Stimulated activated naive CD4-positive, alpha-beta T cell treated with Interleukin-2 at 50 U/mL for 16 hours (primary cell): Measurements from ENCODE around the gene ANKRD10.

Experiments used
- DNase-seq: peaks from one replicate; lab custom pipeline; 2025; lab: John Stamatoyannopoulos, UW

ANKRD10 gene

DNA sequence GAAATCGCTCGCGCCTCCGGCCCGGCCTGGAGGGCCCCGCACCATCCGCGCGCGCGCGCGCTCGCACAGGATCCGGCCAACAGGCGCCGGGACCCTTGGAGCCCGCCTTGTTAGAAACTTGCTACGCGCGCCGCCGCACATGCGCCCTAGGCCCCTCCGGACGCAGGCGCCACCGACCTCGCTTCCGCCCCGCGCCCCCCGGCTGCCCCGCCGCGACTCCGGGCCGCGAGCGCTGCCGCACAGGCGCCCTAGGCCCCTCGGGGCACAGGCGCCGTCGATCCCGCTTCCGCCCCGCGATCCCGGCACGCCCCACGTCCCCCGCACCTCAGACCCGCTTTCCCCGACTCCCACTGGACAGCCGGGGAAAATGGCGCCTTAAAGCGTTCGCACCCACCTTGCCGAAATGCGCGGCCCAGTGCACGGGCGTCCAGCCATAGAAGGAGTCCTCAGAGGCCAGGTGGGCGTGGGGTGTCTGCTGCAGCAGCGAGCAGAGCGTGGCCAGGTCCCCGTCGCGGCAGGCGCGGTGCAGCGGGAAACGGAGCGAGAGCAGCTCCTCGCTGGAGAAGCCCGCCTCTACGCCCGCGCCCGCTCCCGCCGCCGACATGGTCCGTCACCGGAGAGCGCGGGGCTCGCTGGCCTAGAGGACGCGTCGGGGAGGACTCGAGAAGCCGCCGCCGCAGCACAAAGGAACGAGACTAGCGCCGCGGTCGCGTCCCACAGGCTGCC is 375 bp downstream of the ANKRD10 start:
- DNase-seq, result peak; percentile 79

DNA sequence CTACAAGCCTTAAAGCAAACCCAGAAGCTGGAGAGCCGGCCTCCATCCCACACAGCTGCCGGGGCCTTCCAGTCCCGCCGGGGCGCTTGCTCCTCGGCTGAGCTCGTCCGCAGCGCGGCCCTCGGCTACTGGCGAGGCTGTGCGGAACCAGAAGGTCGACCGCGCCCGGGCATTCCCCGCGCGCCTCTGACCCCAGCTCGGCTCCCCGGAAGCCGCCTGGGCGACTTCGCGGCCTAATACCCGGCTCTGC is 863 bp downstream of the ANKRD10 start:
- DNase-seq, result no peak

DNA sequence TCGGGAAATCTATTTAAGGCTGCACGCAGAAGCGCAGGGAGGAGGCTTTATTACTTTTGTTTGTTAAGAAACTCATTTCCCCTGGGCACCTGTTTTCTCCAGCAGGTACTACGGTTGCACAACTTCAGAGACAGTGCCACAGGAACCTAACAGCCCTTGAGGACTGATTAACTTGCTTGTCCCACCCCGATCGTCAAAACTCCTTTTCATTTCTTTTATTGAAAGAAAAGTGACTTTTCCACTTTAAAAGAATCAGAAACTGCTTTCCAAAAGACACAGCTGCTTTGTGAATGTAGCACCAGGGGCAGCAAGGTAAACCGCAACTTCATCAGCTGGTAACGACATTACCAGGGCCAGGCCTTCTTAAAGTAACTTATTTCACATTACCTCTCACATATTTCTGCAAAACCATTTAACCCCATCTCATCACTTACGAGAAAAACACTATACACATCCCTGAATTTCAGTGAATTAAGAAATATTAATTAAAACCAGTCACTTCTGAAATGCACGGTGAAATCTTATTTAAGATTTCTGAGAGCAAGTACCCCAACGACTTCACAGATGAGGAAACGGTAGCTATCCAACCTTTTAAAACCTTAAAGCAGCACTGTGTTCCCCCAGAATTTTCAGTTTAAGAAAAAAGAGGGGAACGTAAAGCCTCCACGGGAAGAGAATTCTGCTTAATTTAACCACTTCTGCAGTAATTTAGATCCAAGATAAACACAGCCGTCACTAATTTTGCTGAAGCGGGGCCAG is 1.4 kb downstream of the ANKRD10 start:
- DNase-seq, result no peak

DNA sequence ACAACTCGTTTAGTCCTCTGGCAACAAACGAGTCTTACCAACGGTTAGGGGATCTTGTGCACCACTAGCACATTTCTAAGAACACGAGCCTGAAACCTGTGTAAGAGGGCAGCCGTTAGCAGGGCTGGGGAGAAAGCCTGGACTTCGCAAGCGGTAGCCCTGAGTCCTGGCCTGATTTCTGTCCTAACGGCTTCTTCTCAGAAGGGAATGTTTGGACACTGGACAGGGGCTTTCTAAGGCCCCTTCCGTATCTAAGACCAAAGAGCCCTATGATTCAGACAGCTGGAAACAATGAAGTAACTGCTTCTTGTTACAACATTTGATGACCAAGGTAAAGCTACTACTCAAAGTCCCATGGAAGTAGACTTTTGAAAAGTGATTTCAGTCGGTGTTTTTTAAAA is 2.2 kb downstream of the ANKRD10 start:
- DNase-seq, result no peak

DNA sequence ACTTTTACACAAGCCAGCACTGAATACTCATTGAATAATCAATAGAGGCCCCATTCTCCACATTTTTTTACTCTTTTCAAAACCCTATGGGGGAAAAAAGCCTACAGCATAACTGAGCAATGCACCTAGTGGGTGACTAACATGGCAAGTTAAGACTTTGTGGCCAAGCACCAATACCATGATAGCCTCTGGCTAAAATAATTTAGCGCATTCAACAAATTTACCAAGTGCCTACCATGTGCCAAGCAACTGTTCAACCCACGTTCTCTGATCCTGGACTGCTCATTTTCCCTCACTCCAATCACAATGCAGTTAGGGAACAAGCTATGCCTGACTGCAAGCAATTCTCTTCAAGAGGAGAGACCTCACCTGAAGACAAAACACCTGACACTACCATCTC is 3.0 kb downstream of the ANKRD10 start:
- DNase-seq, result no peak

DNA sequence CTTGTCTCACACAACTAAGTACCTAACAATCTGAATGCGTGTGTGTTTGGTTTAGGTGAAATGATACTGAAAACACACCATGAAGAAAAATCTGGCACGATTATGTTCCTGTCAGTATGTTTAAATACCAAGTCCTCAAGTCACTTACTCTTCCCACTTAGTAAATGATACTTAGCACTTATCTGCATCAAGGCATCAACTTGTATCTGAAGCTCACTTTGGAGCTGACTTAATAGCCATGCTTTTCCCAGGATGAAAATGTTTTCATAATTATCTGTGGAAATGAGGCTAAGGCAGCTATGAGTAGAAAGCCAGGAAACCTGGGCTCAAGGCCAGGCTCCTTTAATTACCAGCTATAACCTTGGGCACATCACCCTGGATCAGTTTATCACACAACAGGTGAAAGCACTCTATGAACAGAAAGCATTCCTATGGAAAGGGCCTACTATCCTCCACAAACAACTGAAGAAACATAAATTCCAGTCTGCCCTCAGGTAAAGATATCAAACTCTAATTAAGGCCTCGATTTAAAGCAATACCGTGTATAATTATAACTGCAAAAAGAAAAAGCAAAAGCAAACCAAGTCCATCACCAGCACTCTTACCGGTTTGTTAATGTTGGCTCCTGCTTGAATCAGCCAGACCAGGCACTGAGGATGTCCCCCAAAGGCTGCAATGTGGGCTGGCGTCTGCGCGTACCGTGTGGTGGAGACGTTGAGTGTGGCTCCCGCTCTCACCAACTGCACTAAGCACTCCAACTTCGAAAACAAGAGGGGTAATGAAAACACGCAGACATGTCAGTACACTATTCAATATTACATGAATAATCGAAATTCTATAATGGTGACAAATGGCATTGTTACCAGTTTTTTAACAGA is 4.6 kb downstream of the ANKRD10 start:
- DNase-seq, result no peak

DNA sequence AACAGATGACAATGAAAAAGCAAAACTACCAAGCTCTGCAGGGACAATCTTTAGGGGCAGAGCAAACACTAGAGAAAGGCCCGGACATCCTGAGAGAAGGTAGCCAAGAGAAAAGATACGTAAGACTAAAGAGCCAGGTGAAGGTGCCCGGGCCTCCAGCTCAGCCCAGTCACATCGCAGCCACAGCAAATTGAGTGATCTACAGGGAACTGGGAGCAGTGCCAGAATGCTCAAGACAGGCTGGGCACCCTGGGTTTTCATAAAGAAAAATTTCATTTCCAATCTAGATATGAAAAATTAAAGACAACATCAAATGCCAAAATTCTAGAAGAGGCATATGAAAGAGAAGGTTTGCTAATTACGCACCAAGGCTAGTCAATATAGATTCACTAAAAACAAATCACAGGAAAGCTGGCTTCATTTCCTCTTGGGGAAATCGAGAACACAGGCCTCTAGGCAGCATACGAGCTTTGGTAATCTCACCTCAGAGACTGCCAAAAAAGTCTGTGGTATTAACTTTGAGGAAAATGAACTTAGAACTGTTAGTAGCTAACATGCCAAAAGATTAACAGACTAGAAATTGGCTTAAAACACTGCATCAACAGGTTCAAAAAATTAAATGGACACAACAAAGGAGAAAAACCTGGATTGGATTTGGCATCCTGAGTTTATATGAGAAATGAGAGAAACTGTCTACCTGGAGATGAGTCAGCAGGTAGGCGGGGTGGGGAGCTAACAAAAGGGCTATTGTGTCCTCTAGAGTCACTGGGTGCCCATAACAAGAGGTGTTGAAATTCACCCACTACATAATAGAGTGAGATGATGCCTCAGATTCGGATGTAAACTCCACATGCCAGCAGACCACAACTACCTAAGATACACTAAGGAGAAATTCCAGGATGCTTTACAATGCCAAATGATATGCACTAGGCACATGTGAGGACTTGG is 6.6 kb downstream of the ANKRD10 start:
- no peak for DNase-seq

DNA sequence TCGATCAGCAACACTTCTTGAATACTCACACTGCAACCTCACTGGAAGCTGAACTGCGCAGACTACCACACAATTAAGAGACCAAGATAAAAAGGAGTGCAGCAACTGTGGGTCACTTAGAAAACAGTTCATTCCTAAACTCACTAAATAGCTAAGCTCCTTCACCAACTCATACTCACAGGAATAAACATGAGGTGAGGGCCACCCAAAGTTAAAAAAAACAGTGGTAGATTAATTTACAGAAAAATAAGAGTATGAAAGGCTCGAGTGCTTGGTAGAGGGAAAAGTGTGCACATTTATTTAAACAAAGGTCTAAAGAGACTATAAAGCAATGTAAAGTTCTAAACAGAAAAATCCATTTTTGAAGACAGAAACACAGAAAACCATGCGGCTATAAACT is 7.6 kb downstream of the ANKRD10 start:
- no peak for DNase-seq

DNA sequence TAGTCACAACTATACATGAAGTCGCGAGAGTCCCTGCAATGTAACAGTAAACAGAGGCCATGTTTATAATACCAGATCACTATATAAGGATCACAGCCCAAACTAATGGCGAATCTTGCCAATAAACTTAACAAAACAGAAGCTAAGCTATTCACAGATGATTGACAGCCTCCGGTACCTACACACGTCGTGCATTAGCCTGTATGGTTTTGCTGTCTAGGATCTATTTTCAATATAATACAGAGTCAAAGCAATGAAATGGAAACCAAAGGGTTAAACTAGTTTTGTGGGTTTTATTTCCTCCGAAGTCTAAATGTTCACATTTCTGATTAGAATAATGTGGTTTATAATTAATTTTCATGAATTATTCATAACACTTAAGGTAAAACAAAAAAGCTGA is 10.1 kb downstream of the ANKRD10 start:
- DNase-seq, result no peak

DNA sequence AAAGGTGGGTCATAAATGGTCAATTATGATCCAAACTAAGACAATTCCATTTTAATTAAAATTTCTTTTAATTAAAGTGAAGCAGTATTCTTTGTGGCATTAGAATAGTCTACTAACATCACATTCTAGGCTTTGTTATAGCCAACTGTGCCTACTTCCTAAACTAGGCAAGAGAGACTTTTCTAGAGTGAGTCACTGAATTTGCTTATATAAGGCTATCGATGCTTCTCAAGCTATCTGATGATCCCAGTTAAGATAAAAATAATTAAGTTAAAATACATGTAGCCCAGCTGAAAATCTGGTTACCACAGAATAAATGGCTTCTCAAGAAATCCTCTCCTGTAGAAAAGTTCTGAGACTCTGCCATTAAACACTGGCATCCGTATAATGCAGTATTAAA is 12.5 kb downstream of the ANKRD10 start:
- no peak for DNase-seq

DNA sequence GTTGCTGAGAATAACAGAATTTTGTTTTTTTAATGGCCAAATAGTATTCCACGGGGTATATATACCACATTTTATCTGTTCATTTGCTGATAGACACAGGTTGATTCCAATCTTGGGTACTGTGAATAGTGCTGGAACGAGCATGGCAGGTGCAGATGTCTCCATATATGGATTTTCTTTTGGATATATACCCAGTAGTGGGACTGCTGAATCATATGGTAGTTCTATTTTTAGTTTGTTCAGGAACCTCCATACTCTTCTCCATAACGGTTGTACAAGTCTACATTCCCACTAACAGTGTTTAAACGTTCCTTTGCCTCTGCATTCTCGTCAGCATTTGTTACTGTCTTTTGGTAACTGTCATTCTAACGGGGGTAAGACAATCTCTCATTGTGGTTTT is 17.3 kb downstream of the ANKRD10 start:
- DNase-seq, result no peak

DNA sequence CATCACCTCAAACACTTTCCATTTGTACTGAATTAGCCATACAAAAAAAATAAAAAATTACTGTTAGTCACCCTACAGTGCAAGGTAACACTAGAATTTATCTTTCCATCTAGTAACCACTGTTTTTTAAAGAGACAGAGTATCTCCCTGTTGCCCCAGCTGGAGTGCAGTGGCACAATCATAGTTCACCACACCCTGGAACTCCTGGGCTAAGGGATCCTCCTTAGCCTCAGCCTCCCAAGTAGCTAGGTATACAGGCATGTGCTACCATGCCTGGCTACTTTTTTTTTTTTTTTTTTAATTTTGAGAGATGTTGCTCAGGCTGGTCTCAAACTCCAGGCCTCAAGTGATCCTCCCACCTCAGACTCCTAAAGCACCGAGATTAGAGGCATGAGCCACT is 17.9 kb downstream of the ANKRD10 start:
- no peak for DNase-seq

DNA sequence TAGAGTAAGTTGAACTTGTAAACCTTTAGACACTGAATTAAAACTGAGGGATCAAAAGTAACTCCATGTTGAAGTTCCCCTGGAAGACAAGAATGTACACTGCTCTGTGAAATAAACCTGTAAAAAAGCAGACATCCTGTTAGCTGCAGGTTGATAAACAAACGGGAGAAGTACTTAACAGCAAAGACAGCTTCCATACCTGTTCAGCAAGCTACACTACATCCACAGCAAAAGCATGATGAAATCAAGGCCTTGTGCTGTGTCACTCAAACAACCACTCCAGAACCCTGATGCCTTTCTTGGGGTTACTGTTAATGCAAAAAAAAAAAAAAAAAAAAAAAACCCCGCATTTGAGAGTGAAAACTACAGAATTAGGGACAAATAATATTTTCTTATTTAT is 20.8 kb downstream of the ANKRD10 start:
- no peak for DNase-seq

DNA sequence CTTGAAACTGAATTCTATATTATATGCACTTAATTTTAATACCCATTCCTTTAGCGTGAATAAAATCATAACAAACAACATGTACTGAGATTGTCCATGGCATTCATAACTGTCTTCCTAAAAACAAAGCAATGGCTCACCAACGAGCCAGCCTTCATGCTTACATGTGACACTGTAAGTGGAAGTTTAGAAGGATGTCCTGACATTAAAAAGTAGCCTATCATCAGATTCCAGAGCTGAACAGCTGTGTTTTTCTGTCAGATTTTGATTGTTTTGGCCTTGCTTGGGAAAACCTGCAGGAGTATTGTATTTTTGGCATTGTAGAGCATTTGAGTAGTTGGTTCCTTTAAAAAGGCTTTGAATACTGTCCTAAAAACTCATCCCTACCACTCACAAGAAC is 21.3 kb downstream of the ANKRD10 start:
- DNase-seq, result no peak

DNA sequence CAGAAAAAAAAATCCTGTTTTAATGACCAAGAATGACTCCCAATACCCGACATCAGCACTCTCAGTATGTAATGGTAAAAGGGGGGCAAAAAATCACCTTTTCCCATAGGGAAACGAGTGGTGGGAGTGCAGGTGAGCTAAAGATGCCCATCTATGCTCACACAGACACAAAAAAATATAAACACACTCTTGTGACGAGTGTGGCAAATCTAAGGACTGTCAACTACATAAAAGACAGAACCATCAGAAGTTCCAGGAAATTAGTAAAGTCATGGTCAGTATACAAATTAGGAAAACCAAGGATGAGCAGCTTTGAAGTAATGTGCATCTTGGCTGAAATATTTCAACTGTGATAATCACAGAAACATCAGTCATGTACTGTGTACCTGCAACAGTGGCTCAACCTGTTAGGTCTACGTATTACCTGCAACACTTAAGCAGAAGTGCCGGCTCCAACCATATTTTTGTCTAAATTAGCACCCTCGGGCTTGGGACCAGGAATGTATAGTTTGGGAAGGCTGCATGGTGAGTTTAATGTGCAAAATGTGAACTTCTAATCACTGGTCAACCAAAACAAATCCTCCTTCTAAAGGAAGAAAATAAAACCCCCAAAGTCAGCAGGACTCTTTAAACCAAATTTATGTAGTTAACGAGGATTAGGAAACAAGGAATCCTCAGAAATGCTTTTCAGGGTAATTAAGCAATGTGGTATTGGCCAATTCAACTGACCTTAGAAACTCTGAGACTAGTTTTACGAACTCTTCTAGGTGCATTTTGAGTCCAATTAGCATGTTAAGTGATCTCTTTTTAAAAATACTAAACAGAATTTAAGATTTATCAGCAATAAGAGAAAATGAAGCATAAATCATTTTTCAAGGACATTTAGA is 24.3 kb downstream of the ANKRD10 start:
- no peak for DNase-seq

DNA sequence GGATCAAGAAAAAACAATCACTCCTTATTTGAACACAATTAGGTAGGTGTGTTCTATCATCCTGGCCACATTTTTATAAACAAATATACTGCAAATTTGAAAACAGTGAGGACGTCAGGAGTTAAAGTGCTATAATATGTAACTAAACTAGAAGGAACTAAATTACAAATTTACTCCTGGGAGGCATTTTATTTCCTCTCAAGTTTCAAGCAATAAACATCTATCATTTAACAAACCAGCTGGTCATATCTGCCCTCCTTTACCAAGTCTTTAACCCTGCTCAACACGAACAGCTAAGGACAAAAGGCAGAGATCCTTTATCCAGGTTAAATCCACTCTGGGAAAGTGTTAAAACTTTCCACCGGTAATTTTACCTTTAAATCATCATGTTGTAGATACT is 26.5 kb downstream of the ANKRD10 start:
- DNase-seq, result no peak

DNA sequence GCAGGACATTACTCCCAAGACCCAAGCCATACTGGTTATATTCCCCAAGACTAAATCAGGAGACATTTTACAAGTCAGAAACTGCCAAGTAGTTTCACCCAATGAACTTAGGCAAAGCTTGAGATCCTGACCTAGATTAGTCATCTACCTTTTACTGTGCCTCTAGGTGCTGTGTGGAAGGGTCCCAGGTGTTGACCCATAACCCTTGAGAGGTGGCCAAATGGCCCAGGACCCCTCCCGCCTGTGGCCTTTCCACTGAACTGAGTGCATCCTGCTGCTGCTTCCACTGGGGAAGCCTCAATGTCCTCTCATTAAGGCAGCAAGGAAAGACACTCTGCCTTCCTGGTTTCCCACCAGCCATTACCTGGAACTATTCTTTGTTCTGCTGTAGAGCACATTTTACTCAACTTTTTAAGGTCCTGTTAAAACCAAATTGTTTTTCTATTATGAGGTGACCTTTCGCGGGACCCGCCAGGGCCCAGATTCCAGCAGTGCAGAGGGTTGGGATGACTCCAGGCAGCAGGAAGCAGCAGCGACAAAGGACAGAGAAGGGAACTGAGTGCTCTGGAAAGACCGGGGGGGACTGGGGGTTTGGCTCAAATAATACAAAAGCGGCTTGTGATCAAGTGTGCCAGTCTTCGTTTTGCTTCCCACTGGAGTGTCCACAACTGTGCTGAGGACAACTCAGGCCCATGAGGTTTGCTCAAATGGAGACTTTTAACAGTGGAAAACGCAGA is 27.1 kb downstream of the ANKRD10 start:
- DNase-seq, result no peak

DNA sequence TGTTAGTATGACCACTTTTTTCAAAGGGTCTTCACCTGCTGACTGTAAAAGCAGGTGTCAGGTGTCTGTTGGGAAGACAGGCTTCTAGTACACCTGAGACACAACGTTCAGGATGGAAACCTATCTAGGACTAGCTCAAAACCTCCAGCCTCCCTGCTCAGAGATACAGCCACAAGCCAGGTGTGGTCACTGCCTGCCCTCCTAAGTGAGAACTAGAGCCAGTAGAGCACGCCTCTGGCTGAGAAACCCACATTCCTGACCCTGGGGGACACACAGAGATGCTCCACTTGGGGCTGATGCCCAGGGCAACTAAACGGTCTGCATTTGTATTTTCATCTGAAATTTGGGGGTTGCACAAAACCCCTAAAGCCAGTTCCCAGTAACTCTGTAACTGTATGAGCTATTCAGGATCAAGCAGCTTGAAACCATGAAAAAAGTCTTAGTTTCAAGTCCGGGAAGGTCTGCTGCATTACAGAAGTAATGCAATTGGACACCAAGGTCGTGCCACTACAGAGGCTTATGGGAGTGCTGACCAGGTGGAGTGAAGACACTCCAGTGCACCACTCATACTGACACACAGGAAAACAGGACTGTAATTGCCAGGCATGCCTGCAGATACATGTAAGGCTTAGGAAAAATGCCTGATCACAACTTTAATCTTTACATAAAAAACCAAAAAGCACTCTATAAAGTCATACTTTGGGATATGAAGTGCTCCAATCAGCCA is 27.8 kb downstream of the ANKRD10 start:
- DNase-seq, result no peak
